ENCODE results near the gene CFHR2.
"Not testable (repeated sequence)": the region's sequence is repeated elsewhere in the genome, so short reads cannot be mapped to it uniquely, and the experiment has no call there.

CFHR2 gene

DNA sequence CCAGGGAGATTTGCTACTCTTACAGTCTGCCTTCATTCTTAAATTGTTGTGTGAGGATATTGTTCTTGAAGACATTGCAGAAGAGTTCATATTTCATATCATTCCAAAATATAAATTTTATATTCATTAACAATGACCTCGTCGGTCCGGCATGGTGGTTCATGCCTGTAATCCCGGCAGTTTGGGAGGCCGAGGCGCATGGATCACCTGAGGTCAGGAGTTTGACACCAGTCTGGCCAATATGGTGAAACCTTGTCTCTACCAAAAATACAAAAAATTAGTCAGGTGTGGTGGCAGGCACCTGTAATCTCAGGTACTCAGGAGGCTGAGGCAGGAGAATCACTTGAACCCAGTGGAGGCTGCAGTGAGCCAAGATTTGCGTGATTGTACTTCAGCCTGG is 38.7 kb downstream of the CFHR2 start:
- not testable (repeated sequence) for H3K36me3 ChIP-seq (ENCODE audit: control insufficient read depth, insufficient read depth, low read length); H3K27ac ChIP-seq (ENCODE audit: low read depth, low read length); H2AK5ac ChIP-seq (ENCODE audit: low read length); DNase-seq; H3K9ac ChIP-seq (ENCODE audit: low read length); H3K4ac ChIP-seq (ENCODE audit: low read depth, low read length); H2BK15ac ChIP-seq (replicated peaks; ENCODE audit: low read depth); H3K23ac ChIP-seq (ENCODE audit: low read length); H3K4me2 ChIP-seq (ENCODE audit: low read length); H3K79me1 ChIP-seq (ENCODE audit: low read length); H2BK5ac ChIP-seq (ENCODE audit: low read length); H4K8ac ChIP-seq (ENCODE audit: low read depth, low read length); H3K18ac ChIP-seq (ENCODE audit: low read length); H4K5ac ChIP-seq (ENCODE audit: low read length); H3K4me3 ChIP-seq (ENCODE audit: low read length); H3K56ac ChIP-seq (ENCODE audit: low read length); H3K4me1 ChIP-seq (ENCODE audit: control insufficient read depth, low read depth, low read length); H3K27me3 ChIP-seq (ENCODE audit: insufficient read depth, low read length, poor library complexity); H2BK120ac ChIP-seq (ENCODE audit: low read depth, low read length); H3K79me2 ChIP-seq (ENCODE audit: control insufficient read depth, insufficient read depth, low read length)
- WGBS (ENCODE audit: extremely low coverage, insufficient coverage, low lambda C conversion rate) = no CpG with 5 or more reads among the region's 7 CpGs

DNA sequence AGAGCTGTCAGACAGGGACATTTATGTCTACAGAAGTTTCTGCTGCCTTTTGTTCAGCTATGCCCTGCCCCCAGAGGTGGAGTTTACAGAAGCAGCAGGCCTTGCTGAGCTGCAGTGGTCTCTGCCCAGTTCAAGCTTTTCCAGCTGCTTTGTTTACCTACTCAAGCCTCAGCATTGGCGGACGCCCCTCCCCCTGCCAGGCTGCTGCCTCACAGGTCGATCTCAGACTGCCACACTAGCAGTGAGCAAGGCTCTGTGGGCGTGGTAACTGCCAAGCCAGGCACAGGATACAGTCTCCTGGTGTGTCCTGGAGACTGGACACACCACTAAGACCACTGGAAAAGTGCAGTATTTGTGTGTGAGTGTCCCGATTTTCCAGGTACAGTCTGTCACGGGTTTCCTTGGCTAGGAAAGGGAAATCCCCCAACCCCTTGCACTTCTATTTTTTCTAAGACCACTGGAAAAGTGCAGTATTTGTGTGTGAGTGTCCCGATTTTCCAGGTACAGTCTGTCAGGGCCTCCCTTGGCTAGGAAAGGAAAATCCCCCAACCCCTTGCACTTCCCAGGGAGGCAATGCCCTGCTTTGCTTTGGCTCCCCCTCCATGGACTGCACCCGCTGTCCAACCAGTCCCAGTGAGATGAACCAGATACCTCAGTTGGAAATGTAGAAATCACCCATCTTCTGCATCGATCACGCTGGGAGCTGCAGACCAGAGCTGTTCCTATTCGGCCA is 48.5 kb downstream of the CFHR2 start:
- not testable (repeated sequence) for H3K4ac ChIP-seq (ENCODE audit: low read depth, low read length); H2AK5ac ChIP-seq (ENCODE audit: low read length); H3K23ac ChIP-seq (ENCODE audit: low read length); H3K36me3 ChIP-seq (ENCODE audit: control insufficient read depth, insufficient read depth, low read length); H3K79me1 ChIP-seq (ENCODE audit: low read length); H2BK120ac ChIP-seq (ENCODE audit: low read depth, low read length); H4K5ac ChIP-seq (ENCODE audit: low read length); H2BK15ac ChIP-seq (replicated peaks; ENCODE audit: low read depth); H3K4me3 ChIP-seq (ENCODE audit: low read length); H2BK5ac ChIP-seq (ENCODE audit: low read length); H3K56ac ChIP-seq (ENCODE audit: low read length); H3K4me1 ChIP-seq (ENCODE audit: control insufficient read depth, low read depth, low read length); H4K8ac ChIP-seq (ENCODE audit: low read depth, low read length); H3K27me3 ChIP-seq (ENCODE audit: insufficient read depth, low read length, poor library complexity); H3K4me2 ChIP-seq (ENCODE audit: low read length); H3K9ac ChIP-seq (ENCODE audit: low read length); H3K79me2 ChIP-seq (ENCODE audit: control insufficient read depth, insufficient read depth, low read length); H3K27ac ChIP-seq (ENCODE audit: low read depth, low read length); H3K18ac ChIP-seq (ENCODE audit: low read length)
- DNase-seq = peak; percentile 86
- WGBS (ENCODE audit: extremely low coverage, insufficient coverage, low lambda C conversion rate) = no CpG with 5 or more reads among the region's 11 CpGs

DNA sequence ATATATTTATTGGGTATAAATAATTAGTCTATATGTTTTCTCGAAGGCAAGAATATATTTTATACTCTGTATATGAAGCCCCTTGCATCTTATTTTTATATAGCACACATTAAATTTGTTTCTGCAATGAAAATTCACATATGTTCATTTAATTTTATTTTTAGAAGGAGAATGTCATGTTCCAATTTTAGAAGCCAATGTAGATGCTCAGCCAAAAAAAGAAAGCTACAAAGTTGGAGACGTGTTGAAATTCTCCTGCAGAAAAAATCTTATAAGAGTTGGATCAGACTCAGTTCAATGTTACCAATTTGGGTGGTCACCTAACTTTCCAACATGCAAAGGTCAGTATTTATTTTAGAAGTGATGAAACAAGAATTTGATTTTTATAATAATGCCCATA is 50.4 kb downstream of the CFHR2 start:
- no peak overlapping the region for H2BK5ac ChIP-seq (ENCODE audit: low read length)
- H3K9ac ChIP-seq (ENCODE audit: low read length) = no peak overlapping the region
- H2BK15ac ChIP-seq (replicated peaks; ENCODE audit: low read depth) = no peak overlapping the region
- no peaks in the 10 kb centered on the region for H3K79me2 ChIP-seq (ENCODE audit: control insufficient read depth, insufficient read depth, low read length)
- DNase-seq = no peak
- H3K36me3 ChIP-seq (ENCODE audit: control insufficient read depth, insufficient read depth, low read length) = no peaks in the 10 kb centered on the region
- no peak overlapping the region for H3K4me3 ChIP-seq (ENCODE audit: low read length)
- no peak overlapping the region for H4K8ac ChIP-seq (ENCODE audit: low read depth, low read length)
- no peaks in the 10 kb centered on the region for H3K27me3 ChIP-seq (ENCODE audit: insufficient read depth, low read length, poor library complexity)
- no peak overlapping the region for H3K27ac ChIP-seq (ENCODE audit: low read depth, low read length)
- no peak overlapping the region for H3K4me2 ChIP-seq (ENCODE audit: low read length)
- WGBS (ENCODE audit: extremely low coverage, insufficient coverage, low lambda C conversion rate) = no CpG with 5 or more reads among the region's 2 CpGs
- no peaks in the 10 kb centered on the region for H3K79me1 ChIP-seq (ENCODE audit: low read length)
- no peaks in the 10 kb centered on the region for H3K4me1 ChIP-seq (ENCODE audit: control insufficient read depth, low read depth, low read length)
- H2BK120ac ChIP-seq (ENCODE audit: low read depth, low read length) = no peak overlapping the region
- H3K56ac ChIP-seq (ENCODE audit: low read length) = no peak overlapping the region
- H3K18ac ChIP-seq (ENCODE audit: low read length) = no peak overlapping the region
- no peak overlapping the region for H3K23ac ChIP-seq (ENCODE audit: low read length)
- no peak overlapping the region for H3K4ac ChIP-seq (ENCODE audit: low read depth, low read length)
- H2AK5ac ChIP-seq (ENCODE audit: low read length) = no peak overlapping the region
- no peak overlapping the region for H4K5ac ChIP-seq (ENCODE audit: low read length)

DNA sequence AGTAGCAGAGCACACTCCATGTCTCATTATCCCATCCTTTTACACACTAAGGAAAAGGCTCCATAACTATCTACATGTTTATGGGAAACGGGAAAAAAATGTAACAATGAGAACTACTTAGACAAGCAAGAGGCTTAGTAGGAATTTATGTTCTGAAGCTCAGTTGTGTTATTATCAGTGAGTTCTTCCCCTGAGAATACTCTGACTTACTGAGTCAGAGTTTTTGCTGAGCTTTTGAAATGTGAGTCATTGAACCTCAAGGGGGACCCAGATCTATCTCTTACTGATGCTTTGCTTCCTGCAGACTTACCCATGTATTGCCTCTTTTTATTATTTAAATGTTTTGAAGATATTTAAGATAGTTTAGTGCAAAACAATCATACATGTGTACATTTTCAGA is 53.9 kb downstream of the CFHR2 start:
- H3K23ac ChIP-seq (ENCODE audit: low read length) = no peak overlapping the region
- no CpG with 5 or more reads among the region's 1 CpG for WGBS (ENCODE audit: extremely low coverage, insufficient coverage, low lambda C conversion rate)

DNA sequence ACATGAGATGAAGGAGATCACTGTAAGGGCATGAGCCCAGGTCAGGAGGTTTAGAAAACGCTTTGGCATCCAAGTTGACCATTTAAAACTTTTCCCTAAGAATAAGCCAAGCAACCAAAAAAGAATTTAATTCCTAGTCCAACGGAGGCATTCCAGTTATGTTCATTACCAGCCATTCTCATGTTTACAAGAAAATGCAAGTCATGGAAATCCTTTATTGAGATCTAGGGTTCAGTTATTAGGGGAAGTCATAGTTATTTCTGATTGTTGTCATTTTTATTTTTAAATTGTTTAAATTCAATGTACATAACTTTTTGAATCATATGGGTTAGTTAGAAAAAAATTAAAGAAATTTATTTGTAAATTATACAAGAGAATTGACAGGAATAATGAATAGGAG is 58.3 kb downstream of the CFHR2 start:
- no CpG with 5 or more reads among the region's 2 CpGs for WGBS (ENCODE audit: extremely low coverage, insufficient coverage, low lambda C conversion rate)
- Histone ChIP-seq H3K36me3 (ENCODE audit: control insufficient read depth, insufficient read depth, low read length) (no peaks in the 10 kb centered on the region), H2AK5ac (ENCODE audit: low read length) (no peak overlapping the region), H4K5ac (ENCODE audit: low read length) (no peak overlapping the region), H2BK120ac (ENCODE audit: low read depth, low read length) (no peak overlapping the region), H3K4me2 (ENCODE audit: low read length) (no peak overlapping the region), H3K79me2 (ENCODE audit: control insufficient read depth, insufficient read depth, low read length) (no peaks in the 10 kb centered on the region), H2BK5ac (ENCODE audit: low read length) (no peak overlapping the region), H3K79me1 (ENCODE audit: low read length) (no peaks in the 10 kb centered on the region), H3K27ac (ENCODE audit: low read depth, low read length) (no peak overlapping the region), H3K18ac (ENCODE audit: low read length) (no peak overlapping the region), H2BK15ac (replicated peaks; ENCODE audit: low read depth) (no peak overlapping the region), H3K9ac (ENCODE audit: low read length) (no peak overlapping the region), H3K4ac (ENCODE audit: low read depth, low read length) (no peak overlapping the region), H4K8ac (ENCODE audit: low read depth, low read length) (no peak overlapping the region), H3K23ac (ENCODE audit: low read length) (no peak overlapping the region), H3K56ac (ENCODE audit: low read length) (no peak overlapping the region), H3K4me3 (ENCODE audit: low read length) (no peak overlapping the region), H3K4me1 (ENCODE audit: control insufficient read depth, low read depth, low read length) (no peaks in the 10 kb centered on the region), H3K27me3 (ENCODE audit: insufficient read depth, low read length, poor library complexity) (no peaks in the 10 kb centered on the region)
- DNase-seq = no peak

More for the DNA sequence above, 53.9 kb downstream of the CFHR2 start:
- H3K4ac ChIP-seq (ENCODE audit: low read depth, low read length) = no peak overlapping the region
- H3K27me3 ChIP-seq (ENCODE audit: insufficient read depth, low read length, poor library complexity) = no peaks in the 10 kb centered on the region
- H3K36me3 ChIP-seq (ENCODE audit: control insufficient read depth, insufficient read depth, low read length) = no peaks in the 10 kb centered on the region
- H3K27ac ChIP-seq (ENCODE audit: low read depth, low read length) = no peak overlapping the region
- no peak overlapping the region for H3K56ac ChIP-seq (ENCODE audit: low read length)
- DNase-seq = peak; percentile 9
- no peak overlapping the region for H2AK5ac ChIP-seq (ENCODE audit: low read length)
- no peak overlapping the region for H2BK15ac ChIP-seq (replicated peaks; ENCODE audit: low read depth)
- H3K18ac ChIP-seq (ENCODE audit: low read length) = no peak overlapping the region
- no peak overlapping the region for H3K9ac ChIP-seq (ENCODE audit: low read length)
- no peak overlapping the region for H4K5ac ChIP-seq (ENCODE audit: low read length)
- no peak overlapping the region for H2BK120ac ChIP-seq (ENCODE audit: low read depth, low read length)
- H4K8ac ChIP-seq (ENCODE audit: low read depth, low read length) = no peak overlapping the region
- no peaks in the 10 kb centered on the region for H3K4me1 ChIP-seq (ENCODE audit: control insufficient read depth, low read depth, low read length)
- no peak overlapping the region for H3K4me2 ChIP-seq (ENCODE audit: low read length)
- H3K4me3 ChIP-seq (ENCODE audit: low read length) = no peak overlapping the region
- no peaks in the 10 kb centered on the region for H3K79me2 ChIP-seq (ENCODE audit: control insufficient read depth, insufficient read depth, low read length)
- no peak overlapping the region for H2BK5ac ChIP-seq (ENCODE audit: low read length)
- H3K79me1 ChIP-seq (ENCODE audit: low read length) = no peaks in the 10 kb centered on the region

DNA sequence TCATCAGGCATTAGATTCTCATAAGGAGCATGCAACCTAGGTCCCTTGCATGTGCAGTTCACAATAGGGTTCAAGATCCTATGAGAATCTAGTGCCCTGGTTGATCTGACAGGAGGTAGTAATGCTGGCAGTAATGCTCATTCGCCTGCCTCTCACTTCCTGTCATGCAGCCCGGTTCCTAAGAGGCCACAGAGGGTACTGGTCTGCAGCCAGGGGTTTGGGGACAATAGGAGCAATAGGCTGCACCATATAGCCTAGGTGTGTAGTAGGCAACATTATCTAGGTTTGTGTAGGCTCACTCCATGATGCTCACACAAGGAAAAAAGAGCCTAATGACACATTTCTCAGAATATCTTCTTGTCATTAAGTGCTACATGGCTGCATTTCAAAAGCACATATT is 59.6 kb downstream of the CFHR2 start:
- Histone ChIP-seq H3K9ac (ENCODE audit: low read length) (no peak overlapping the region), H3K4me3 (ENCODE audit: low read length) (no peak overlapping the region), H3K79me1 (ENCODE audit: low read length) (no peaks in the 10 kb centered on the region)

More for the DNA sequence above, 59.6 kb downstream of the CFHR2 start:
- Histone ChIP-seq H2AK5ac (ENCODE audit: low read length) (no peak overlapping the region), H3K18ac (ENCODE audit: low read length) (no peak overlapping the region), H4K5ac (ENCODE audit: low read length) (no peak overlapping the region), H2BK120ac (ENCODE audit: low read depth, low read length) (no peak overlapping the region), H2BK15ac (replicated peaks; ENCODE audit: low read depth) (no peak overlapping the region), H3K27me3 (ENCODE audit: insufficient read depth, low read length, poor library complexity) (no peaks in the 10 kb centered on the region), H3K23ac (ENCODE audit: low read length) (no peak overlapping the region), H3K56ac (ENCODE audit: low read length) (no peak overlapping the region), H3K4me1 (ENCODE audit: control insufficient read depth, low read depth, low read length) (no peaks in the 10 kb centered on the region), H3K36me3 (ENCODE audit: control insufficient read depth, insufficient read depth, low read length) (no peaks in the 10 kb centered on the region), H2BK5ac (ENCODE audit: low read length) (no peak overlapping the region), H3K27ac (ENCODE audit: low read depth, low read length) (no peak overlapping the region), H3K79me2 (ENCODE audit: control insufficient read depth, insufficient read depth, low read length) (no peaks in the 10 kb centered on the region), H3K4ac (ENCODE audit: low read depth, low read length) (no peak overlapping the region), H3K4me2 (ENCODE audit: low read length) (no peak overlapping the region), H4K8ac (ENCODE audit: low read depth, low read length) (no peak overlapping the region)
- no CpG with 5 or more reads among the region's 2 CpGs for WGBS (ENCODE audit: extremely low coverage, insufficient coverage, low lambda C conversion rate)
- no peak for DNase-seq

All from mesendoderm (in vitro differentiated cells).